ENCODE data around the gene TRPV5.

DNA sequence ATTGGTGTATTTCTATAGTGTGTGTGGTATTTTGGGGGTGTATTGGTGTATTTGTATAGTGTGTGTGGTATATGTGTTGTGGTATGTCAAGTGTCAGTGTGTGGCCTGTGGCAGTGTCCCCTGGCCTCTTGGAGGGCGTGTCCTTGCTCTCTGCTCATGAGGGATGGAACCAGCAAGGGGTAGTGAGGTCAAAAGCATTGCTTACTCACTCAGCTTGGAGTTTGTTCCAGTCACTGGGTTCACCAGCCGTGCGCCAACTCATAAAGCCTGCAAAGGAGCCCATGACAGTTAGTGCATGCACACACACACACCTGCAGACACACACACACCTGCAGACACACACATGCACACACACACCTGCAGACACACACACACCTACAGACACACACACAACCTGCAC, 43.7 kb downstream of the TRPV5 start:
- TF ChIP-seq, protein P1, sequence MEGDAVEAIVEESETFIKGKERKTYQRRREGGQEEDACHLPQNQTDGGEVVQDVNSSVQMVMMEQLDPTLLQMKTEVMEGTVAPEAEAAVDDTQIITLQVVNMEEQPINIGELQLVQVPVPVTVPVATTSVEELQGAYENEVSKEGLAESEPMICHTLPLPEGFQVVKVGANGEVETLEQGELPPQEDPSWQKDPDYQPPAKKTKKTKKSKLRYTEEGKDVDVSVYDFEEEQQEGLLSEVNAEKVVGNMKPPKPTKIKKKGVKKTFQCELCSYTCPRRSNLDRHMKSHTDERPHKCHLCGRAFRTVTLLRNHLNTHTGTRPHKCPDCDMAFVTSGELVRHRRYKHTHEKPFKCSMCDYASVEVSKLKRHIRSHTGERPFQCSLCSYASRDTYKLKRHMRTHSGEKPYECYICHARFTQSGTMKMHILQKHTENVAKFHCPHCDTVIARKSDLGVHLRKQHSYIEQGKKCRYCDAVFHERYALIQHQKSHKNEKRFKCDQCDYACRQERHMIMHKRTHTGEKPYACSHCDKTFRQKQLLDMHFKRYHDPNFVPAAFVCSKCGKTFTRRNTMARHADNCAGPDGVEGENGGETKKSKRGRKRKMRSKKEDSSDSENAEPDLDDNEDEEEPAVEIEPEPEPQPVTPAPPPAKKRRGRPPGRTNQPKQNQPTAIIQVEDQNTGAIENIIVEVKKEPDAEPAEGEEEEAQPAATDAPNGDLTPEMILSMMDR (IDR thresholded peaks at IDR 0.05; ENCODE audit: low read depth, low read length) = no peak
- no peak for TF ChIP-seq EZH2phosphoT487 (IDR thresholded peaks at IDR 0.05; ENCODE audit: low read depth)
